Stomach (tissue), 9 donors: ENCODE data around the gene RCAN2. TPM values are rescaled to one million over a fixed set of nuclear protein-coding genes. Genes with fewer than 3 reads are reported as not detected.

ENCODE experiments used
- DNase-seq, 2 donors: peaks; one replicate each; pipeline versions ENCODE4 v3.0.0 to v3.0.0-alpha.2; 2013 to 2019
- H3K27ac ChIP-seq, 5 donors: fragments of 200-600 bp in 4 of 5; sonication (generic) in 4 of 5; one replicate each; pipeline ENCODE4 v1.5.1; 2013 to 2019; ENCODE audit warnings: mild to moderate bottlenecking in 1 of 5, moderate library complexity in 1 of 5
- H3K27me3 ChIP-seq, 3 donors: fragments of 200-600 bp; sonication (generic); one replicate each; pipeline ENCODE4 v1.5.1; 2017 to 2019; ENCODE audit warnings: mixed run types in 1 of 3
- H3K36me3 ChIP-seq, 4 donors: fragments of 200-600 bp; sonication (generic); 1 replicate in 3 of 4; 2 replicates in 1 of 4; pipeline ENCODE4 v1.5.1; 2016 to 2019
- H3K4me1 ChIP-seq, 4 donors: fragments of 200-600 bp; sonication (generic); one replicate each; pipeline ENCODE4 v1.5.1; 2016 to 2019
- H3K4me3 ChIP-seq, 4 donors: fragments of 200-600 bp; sonication (generic) in 3 of 4; one replicate each; pipeline ENCODE4 v1.5.1; 2016 to 2019; ENCODE audit warnings: mild to moderate bottlenecking in 1 of 4
- H3K9me3 ChIP-seq, 4 donors: fragments of 200-600 bp; sonication (generic); one replicate each; pipeline ENCODE4 v1.5.1; 2016 to 2019
- EP300 ChIP-seq: sonication (generic); formaldehyde crosslinking; IDR thresholded peaks from one replicate; pipeline ENCODE4 v1.6.1; 2017; ENCODE audit warnings: antibody characterized with exemption
- POLR2A ChIP-seq, 4 donors: fragments of 450-650 bp; IDR thresholded peaks; one replicate each; pipeline ENCODE4 v1.6.1; 2016; ENCODE audit warnings: antibody characterized with exemption in 4 of 4, control low read depth in 2 of 4, mild to moderate bottlenecking in 1 of 4, moderate library complexity in 1 of 4
- POLR2AphosphoS5 ChIP-seq, 3 donors: sonication (generic); formaldehyde crosslinking; IDR thresholded peaks; one replicate each; pipeline ENCODE4 v1.6.1; 2016; ENCODE audit warnings: antibody characterized with exemption in 3 of 3
- WGBS, 5 donors: extraction: QIAGEN DNeasy Blood & Tissue Kit in 3 of 5; methylation state at CpG; one replicate each; pipeline versions ENCODE4 v1.1.5 to v1.1.7; 2013 to 2018; 5-methylcytosine and 5-hydroxymethylcytosine counted together
- intact Hi-C: fragments of 100-400 bp; cut with DNase I; formaldehyde crosslinking; loops from one replicate; pipeline ENCODE4 v1.15.1; 2023; ENCODE audit warnings: low total_unique reads
- polyA plus RNA-seq, 3 donors: library from polyadenylated mRNA; stranded (reverse); fragments of 200-250 nt; gene quantifications; one replicate each; pipeline ENCODE4 v1.2.3, GENCODE V29; 2013
- total RNA-seq, 5 donors: library from RNA; depleted of rRNA; stranded (reverse); fragments of >200 nt; gene quantifications; one replicate each; pipeline versions ENCODE4 v1.1.0 to v1.2.3, GENCODE V29; 2014 to 2016
- TF ChIP-seq, protein P1 (sequence below), 7 experiments: fragments of 450-650 bp in 4 of 7; fragments of 200-600 bp in 3 of 7; sonication (generic) in 3 of 7; IDR thresholded peaks; one replicate each; pipeline ENCODE4 v1.5.1; 2016 to 2019; ENCODE audit warnings: antibody characterized with exemption in 7 of 7, control low read depth in 2 of 7, mild to moderate bottlenecking in 1 of 7
- donor health status: healthy with polysubstance abuse.
- donor health status: Bipolar disorder and iron deficiency.
- donor health status: healthy.

The RCAN2 gene
- total and polyA plus RNA-seq, 8 donors, result 7.2 to 69.2 (median 21.4) TPM

- Histone ChIP-seq H3K27ac (peak overlapping the region in 1 of 5 donors; percentile 21), H3K27me3 (no peaks in the 10 kb centered on the region), H3K4me3 (no peak overlapping the region), H3K36me3 (no peaks in the 10 kb centered on the region), H3K9me3 (no peaks in the 10 kb centered on the region), H3K4me1 (peaks cover 0 to 43% (median 31%) of the 10 kb centered on the region in 4 donors)
- DNase-seq, result no peak
- TF ChIP-seq POLR2AphosphoS5 (IDR thresholded peaks at IDR 0.05) (no peak), EP300 (no peak), POLR2A (IDR thresholded peaks at IDR 0.05) (no peak)
- TF ChIP-seq, protein P1, sequence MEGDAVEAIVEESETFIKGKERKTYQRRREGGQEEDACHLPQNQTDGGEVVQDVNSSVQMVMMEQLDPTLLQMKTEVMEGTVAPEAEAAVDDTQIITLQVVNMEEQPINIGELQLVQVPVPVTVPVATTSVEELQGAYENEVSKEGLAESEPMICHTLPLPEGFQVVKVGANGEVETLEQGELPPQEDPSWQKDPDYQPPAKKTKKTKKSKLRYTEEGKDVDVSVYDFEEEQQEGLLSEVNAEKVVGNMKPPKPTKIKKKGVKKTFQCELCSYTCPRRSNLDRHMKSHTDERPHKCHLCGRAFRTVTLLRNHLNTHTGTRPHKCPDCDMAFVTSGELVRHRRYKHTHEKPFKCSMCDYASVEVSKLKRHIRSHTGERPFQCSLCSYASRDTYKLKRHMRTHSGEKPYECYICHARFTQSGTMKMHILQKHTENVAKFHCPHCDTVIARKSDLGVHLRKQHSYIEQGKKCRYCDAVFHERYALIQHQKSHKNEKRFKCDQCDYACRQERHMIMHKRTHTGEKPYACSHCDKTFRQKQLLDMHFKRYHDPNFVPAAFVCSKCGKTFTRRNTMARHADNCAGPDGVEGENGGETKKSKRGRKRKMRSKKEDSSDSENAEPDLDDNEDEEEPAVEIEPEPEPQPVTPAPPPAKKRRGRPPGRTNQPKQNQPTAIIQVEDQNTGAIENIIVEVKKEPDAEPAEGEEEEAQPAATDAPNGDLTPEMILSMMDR (IDR thresholded peaks at IDR 0.05), result no peak
- 62 to 87% (median 76%) methylated on average over 2 of the region's 2 CpGs for WGBS, 5 donors
- intact Hi-C loops, result no loop called here
Observed at GRCh38 chr6:46513533-46513932, 22.3 kb upstream of the RCAN2 start.

DNA sequence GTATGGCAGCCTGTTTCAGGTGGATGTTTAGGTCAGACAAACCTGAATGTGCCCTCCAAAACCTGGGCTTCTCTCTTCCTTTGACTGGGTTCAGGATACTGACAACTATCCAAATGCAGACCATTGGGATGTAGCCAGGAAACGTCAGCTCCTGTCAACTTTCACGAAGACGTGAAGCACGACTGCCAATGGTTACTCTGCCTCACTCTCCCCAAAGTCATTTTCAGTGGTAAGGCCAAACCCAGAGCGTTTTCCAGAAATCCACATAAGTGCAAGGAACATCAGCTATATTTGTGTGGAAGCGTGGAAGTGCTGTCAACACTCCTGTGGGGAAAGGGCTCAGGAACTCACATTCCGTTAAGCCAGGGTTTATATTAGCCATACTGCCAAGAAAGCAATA, 20.1 kb upstream of the RCAN2 start:
- no peaks in the 10 kb centered on the region for H3K9me3 ChIP-seq
- H3K4me3 ChIP-seq, result no peak overlapping the region
- H3K4me1 ChIP-seq, result peaks cover 0 to 51% (median 40%) of the 10 kb centered on the region in 4 donors
- no peaks in the 10 kb centered on the region for H3K27me3 ChIP-seq
- H3K36me3 ChIP-seq, result no peaks in the 10 kb centered on the region
- 72 to 88% (median 80%) methylated on average over 7 of the region's 7 CpGs for WGBS, 5 donors
- intact Hi-C loops, result no loop called here
- TF ChIP-seq, protein P1 (IDR thresholded peaks at IDR 0.05), result no peak
- TF ChIP-seq POLR2A (IDR thresholded peaks at IDR 0.05) (no peak), POLR2AphosphoS5 (IDR thresholded peaks at IDR 0.05) (no peak), EP300 (no peak)
- H3K27ac ChIP-seq, result peak overlapping the region in 4 of 5 donors; percentile 49 to 74 (median 60)
- DNase-seq, result no peak

DNA sequence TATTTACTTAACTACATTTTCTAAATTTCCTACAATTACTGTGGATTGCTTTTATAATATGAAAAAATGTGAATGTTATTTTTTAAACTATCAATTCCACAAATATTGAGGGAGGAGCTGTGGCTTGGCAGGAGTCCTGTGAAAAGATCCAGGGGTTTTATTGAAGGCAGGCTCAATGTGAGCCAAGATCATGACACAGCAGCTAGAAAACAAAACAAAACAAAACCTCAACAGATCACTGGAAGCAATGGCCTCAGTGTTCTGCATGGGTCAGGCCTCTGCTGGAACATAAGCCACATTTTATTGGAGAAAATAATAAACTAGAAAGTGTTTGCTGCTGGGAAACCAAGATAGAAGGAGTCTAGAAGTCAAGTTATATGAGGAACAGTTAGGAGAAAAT, 19.4 kb upstream of the RCAN2 start:
- intact Hi-C loops, result no loop called here
- Histone ChIP-seq H3K27me3 (no peaks in the 10 kb centered on the region), H3K27ac (peak overlapping the region in 3 of 5 donors; percentile 53 to 74 (median 61)), H3K9me3 (no peaks in the 10 kb centered on the region), H3K4me3 (no peak overlapping the region), H3K36me3 (no peaks in the 10 kb centered on the region), H3K4me1 (peaks cover 0 to 54% (median 40%) of the 10 kb centered on the region in 4 donors)
- peak in 1 of 2 donors; percentile 67 for DNase-seq
- TF ChIP-seq, protein P1 (IDR thresholded peaks at IDR 0.05), result no peak
- TF ChIP-seq POLR2A (IDR thresholded peaks at IDR 0.05) (no peak), EP300 (no peak)

GRCh38 chr6:46509981-46510510, 18.8 kb upstream of the RCAN2 start:
- Histone ChIP-seq H3K36me3 (no peaks in the 10 kb centered on the region), H3K4me1 (peaks cover 0 to 54% (median 40%) of the 10 kb centered on the region in 4 donors), H3K9me3 (no peaks in the 10 kb centered on the region), H3K27ac (peak overlapping the region in 3 of 5 donors; percentile 53 to 74 (median 61)), H3K27me3 (no peaks in the 10 kb centered on the region), H3K4me3 (no peak overlapping the region)
- WGBS, 5 donors, result 60 to 72% (median 65%) methylated on average over 4 of the region's 4 CpGs
- no peak for DNase-seq
- intact Hi-C loops, result no loop called here
- TF ChIP-seq EP300 (no peak), POLR2A (IDR thresholded peaks at IDR 0.05) (no peak), POLR2AphosphoS5 (IDR thresholded peaks at IDR 0.05) (no peak)
- TF ChIP-seq, protein P1 (IDR thresholded peaks at IDR 0.05), result no peak
